PFSK-1 (cell line): Measurements from ENCODE around the gene TBC1D9B.

Experiments used
- FOXP2 ChIP-seq: optimal IDR thresholded peaks from 2 replicates; pipeline ENCODE3; 2011; ENCODE audit warnings: borderline replicate concordance, control low read depth, inconsistent platforms; ENCODE audit not compliant: insufficient read depth; ENCODE audit errors: extremely low read length, extremely low read depth
- POLR2AphosphoS5 ChIP-seq: IDR thresholded peaks from 2 replicates; pipeline ENCODE4 v1.6.1; 2012; ENCODE audit warnings: low read depth, mild to moderate bottlenecking, control low read depth, low read length, moderate library complexity
- REST ChIP-seq, 2 experiments: IDR thresholded peaks; 2 replicates each; pipeline versions ENCODE4 v1.6.1 to v1.8.0; 2011 to 2012; ENCODE audit warnings: low read depth in 2 of 2, low read length in 2 of 2, control low read depth in 1 of 2, inconsistent platforms in 1 of 2, mild to moderate bottlenecking in 1 of 2, moderate library complexity in 1 of 2; ENCODE audit not compliant: insufficient read depth in 1 of 2
- SIN3A ChIP-seq: IDR thresholded peaks from 2 replicates; pipeline ENCODE4 v1.6.1; 2012; ENCODE audit warnings: mild to moderate bottlenecking, low read length, moderate library complexity, borderline replicate concordance; ENCODE audit not compliant: insufficient read depth
- TAF1 ChIP-seq: IDR thresholded peaks from 2 replicates; pipeline ENCODE4 v1.6.1; 2012; ENCODE audit warnings: low read length, control low read depth, borderline replicate concordance; ENCODE audit not compliant: insufficient read depth

The TBC1D9B gene

GRCh38 chr5:179816796-179817469 is 90.8 kb downstream of the TBC1D9B start:
- no peak for TF ChIP-seq REST (IDR thresholded peaks at IDR 0.05; ENCODE audit: insufficient read depth in 1 of 2, low read depth in 2 of 2, low read length in 2 of 2)
- no peak for TF ChIP-seq SIN3A
- TF ChIP-seq POLR2AphosphoS5, result no peak
- no peak for TF ChIP-seq FOXP2
- no peak for TF ChIP-seq TAF1

- no peak for TF ChIP-seq SIN3A
- TF ChIP-seq TAF1, result no peak
- TF ChIP-seq POLR2AphosphoS5, result no peak
- TF ChIP-seq REST (IDR thresholded peaks at IDR 0.05; ENCODE audit: insufficient read depth in 1 of 2, low read depth in 2 of 2, low read length in 2 of 2), result no peak
- no peak for TF ChIP-seq FOXP2
These were observed 91.3 kb downstream of the TBC1D9B start for GRCh38 chr5:179816401-179816795.

GRCh38 chr5:179815491-179816249 is 92.0 kb downstream of the TBC1D9B start:
- no peak for TF ChIP-seq POLR2AphosphoS5
- TF ChIP-seq TAF1, result no peak
- no peak for TF ChIP-seq REST (IDR thresholded peaks at IDR 0.05; ENCODE audit: insufficient read depth in 1 of 2, low read depth in 2 of 2, low read length in 2 of 2)
- TF ChIP-seq FOXP2, result no peak
- TF ChIP-seq SIN3A, result no peak

GRCh38 chr5:179814090-179814489 is 93.6 kb downstream of the TBC1D9B start:
- TF ChIP-seq FOXP2 (no peak), POLR2AphosphoS5 (no peak), REST (IDR thresholded peaks at IDR 0.05; ENCODE audit: insufficient read depth in 1 of 2, low read depth in 2 of 2, low read length in 2 of 2) (no peak), SIN3A (no peak)
